HL-60 (cell line): ENCODE data around the gene DOCK7.

Experiments used
- CTCF ChIP-seq: IDR thresholded peaks from one replicate; pipeline ENCODE4 v1.5.1; 2011; ENCODE audit warnings: low read length, control low read depth, inconsistent platforms; ENCODE audit not compliant: insufficient read depth
- GABPA ChIP-seq: IDR thresholded peaks from 2 replicates; pipeline ENCODE4 v1.6.1; 2012; ENCODE audit warnings: low read depth
- POLR2AphosphoS5 ChIP-seq: IDR thresholded peaks from 2 replicates; pipeline ENCODE4 v1.6.1; 2012; ENCODE audit warnings: low read depth

- TF ChIP-seq CTCF (no peak), GABPA (no peak), POLR2AphosphoS5 (no peak)
Observed at GRCh38 chr1:62643283-62643682, 44.9 kb downstream of the DOCK7 start.
